GM21360 (cell line): ENCODE measurements around the gene GSG1.
A peak's percentile ranks its signal among the peaks of the same experiment; 100 is the strongest.

Experiments used
- ATAC-seq: cut with Tn5 transposase; IDR thresholded peaks from one replicate; pipeline ENCODE4 v1.9.1; 2021; ENCODE audit warnings: mild to moderate bottlenecking, moderate library complexity; ENCODE audit not compliant: unreplicated experiment

GSG1 gene

GRCh38 chr12:13120413-13120812 lies 16.9 kb upstream of the GSG1 start:
- ATAC-seq, result no peak

DNA sequence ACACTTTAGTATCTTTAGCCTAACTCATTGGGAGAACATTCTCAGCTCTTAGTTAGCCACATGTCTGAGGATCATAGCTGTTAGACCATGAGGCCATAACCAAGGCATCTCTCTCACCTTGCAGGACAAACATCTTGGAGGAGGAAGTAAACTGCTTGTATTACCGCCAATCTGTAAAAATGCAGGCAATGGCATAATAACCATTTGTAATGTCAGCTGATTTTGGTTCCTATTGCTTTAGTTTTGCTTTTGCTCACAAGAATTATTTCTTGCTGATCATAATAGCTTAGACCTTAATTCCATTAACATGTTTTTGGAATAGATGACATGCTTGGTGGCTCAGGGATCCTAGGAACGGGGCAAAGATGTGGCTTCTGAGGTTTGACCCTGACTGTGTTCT lies 16.4 kb upstream of the GSG1 start:
- no peak for ATAC-seq

- ATAC-seq, result no peak
Observed at GRCh38 chr12:13117029-13117428, 13.6 kb upstream of the GSG1 start.

DNA sequence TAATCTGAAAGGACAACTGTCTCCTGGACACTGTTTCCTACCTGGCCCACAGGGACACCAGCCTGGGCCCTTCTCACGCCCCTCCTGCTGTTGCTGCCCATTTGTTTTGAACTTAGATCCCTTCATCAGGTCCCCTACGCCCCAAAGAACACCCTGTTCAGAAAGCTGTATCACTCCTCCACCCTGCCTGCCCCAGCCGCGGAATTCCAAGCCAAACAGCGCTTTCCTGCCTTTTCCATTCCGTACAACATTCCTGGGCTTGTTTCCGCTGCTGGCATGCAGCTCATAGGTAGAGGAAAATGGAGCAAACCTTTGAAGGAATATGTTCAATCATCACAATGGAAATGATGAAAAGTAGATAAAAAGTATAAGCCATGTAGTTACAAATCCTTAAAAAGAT lies 12.8 kb upstream of the GSG1 start:
- no peak for ATAC-seq

DNA sequence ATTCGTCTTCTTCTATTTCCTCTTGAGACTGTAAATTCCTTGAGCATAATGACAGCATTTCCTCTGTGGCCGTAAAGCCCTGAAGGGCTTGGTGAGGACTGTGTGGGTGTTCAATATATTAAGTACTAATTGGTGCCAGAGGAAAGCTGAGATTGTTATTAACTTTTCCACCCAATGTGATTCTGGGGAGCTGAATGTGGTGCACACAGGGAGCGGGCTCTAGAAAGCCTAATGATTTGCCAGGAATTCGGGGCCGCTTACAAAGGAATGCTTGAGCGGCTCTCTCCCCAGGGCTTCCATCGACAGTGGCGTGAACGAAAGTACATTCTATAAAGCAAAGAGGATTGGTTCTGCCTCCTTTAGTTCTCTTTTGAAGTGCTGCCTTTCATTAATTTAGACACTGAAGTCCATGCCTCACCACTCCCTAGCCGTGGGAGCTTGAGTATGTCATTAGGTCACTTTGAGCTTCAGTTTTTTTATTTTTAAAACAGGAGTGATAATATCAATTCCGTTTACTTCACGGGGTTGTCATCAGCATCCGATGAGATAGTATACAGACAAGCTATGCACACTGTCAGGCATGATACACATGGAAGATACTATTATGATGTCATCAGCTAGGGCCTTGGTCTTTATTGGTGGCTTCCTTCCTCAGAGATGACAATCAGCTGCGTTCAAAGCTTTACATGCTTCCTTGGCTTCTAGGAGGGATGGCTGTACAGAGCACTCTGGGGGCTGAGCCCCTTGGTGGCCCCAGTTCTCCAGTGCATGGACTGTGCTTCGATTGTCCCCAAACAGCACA lies 11.0 kb upstream of the GSG1 start:
- ATAC-seq, result no peak

GRCh38 chr12:13112968-13113367 lies 9.5 kb upstream of the GSG1 start:
- ATAC-seq, result no peak

- no peak for ATAC-seq
Observed at GRCh38 chr12:13106666-13107065, 3.2 kb upstream of the GSG1 start.

DNA sequence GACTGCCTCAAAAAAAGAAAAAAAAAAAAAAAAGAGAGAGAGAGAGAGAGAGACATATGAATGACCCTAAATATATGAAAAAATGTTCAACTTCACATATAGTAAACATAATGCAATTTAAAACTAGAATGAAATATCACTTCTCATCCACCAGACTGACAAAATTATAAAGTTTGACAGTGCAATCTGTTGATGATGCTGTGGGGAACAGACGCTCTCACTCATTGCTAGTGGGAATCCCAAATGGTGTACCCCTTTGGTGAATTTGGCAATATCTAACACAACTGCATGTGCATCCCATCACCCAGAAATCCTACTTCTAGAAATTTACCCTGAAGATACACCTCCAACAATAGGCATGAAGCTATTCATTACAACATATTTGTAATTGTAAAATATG lies 2.3 kb upstream of the GSG1 start:
- ATAC-seq, result no peak

DNA sequence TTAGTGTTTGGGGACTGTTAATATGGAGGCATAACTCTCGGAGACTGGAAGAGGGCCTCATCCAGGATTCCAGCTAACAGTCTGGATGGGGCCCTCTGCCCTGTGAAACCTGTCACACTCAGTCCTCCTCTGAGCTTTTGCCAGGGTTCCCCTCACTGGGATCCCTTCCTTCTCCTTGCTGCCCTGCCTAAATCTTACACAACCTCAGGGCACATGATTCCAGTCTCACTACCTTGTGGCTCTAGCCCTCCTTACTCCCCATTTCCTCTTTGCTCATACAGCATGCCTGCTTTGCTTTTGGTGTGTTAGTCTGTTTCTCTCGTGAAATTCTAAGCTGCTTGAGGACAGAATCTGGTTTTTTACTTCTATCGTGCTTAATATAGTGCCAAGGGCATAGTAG lies 942 bp upstream of the GSG1 start:
- no peak for ATAC-seq

DNA sequence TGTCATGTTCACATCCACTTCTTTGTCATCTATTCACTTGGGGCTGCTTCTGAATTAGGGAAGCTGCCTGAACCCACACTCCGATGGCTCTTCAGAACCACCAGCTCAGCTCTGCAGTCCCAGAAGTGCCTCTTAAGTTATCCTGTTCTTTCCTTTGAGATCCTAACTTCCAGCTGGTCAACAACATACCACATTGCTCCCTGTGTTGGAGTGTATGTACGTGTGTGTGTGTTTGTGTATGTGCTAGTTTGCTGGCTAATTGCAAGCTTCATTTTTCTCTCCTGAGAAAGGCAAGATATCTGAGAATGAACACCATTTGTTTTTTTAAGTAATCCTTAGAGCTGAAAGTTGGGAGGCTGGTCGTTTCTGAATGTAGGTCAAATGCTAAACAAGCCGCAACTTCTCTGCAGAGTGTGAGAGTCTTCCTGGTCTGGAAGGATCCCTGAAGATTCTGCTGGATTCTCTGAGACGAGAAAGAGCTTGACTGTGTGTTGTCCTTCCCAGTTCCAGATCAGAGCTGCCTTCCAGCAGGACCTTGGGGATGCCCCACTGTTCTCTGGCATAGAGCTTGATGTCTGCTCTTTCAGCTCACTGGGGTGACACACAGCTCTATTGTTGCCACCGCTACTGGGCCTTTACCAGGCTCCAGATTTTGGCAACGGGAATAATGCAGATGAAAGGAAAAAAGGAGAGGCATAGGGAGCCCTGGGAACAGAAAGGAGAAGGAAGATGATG lies 839 bp downstream of the GSG1 start:
- no peak for ATAC-seq

- ATAC-seq, result no peak
Observed at GRCh38 chr12:13101821-13102375, 1.6 kb downstream of the GSG1 start.

GRCh38 chr12:13100882-13101769 lies 2.3 kb downstream of the GSG1 start:
- ATAC-seq, result peak; percentile 87

- ATAC-seq, result no peak
Observed at GRCh38 chr12:13100605-13100881, 2.9 kb downstream of the GSG1 start.

- no peak for ATAC-seq
Observed at GRCh38 chr12:13099844-13100604, 3.4 kb downstream of the GSG1 start.

GRCh38 chr12:13099066-13099843 lies 4.2 kb downstream of the GSG1 start:
- ATAC-seq, result no peak

DNA sequence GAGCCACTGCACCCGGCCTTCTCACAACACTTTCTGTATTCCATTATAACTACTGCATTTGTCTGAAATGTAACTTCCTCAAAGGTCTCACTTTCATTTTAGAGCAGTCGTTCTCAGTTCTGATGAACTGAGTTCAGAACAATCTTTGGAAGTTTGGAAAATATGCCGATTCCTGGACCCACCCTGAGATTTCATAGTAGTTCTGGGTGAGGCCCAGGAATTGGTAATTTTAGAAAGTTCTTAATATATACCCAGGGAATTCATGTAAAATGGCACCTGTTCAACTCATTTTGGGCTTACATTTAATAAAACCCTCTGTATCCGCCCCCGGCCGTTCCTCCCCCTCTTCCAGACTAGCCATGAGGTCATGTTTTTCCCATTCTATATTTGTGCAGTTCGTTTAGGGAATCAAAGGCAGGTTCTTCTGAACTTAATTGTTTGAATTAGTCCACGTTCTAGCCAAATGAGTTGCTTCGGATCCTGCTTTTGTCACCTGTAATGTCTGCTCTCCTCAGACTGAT lies 5.9 kb downstream of the GSG1 start:
- ATAC-seq, result no peak

GRCh38 chr12:13095266-13095995 lies 8.0 kb downstream of the GSG1 start:
- ATAC-seq, result no peak

DNA sequence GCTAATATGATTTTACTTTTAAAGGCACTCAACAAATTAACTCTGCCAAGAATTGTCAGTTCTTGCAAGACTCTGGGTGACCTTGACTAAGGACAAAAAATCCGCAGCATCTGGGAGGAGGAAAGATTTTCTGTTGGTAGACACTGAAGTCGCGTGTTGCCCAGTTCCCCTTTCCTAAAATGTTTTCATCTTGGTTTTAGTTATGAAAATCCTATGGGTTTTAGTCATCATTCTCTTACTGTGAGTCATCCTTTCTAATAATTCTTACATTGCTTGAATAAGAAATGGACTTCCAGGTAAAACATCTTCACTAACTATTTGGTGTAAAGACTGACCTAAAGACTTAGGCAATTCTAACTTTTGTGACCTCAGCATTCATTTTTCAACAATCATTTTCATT lies 9.1 kb downstream of the GSG1 start:
- ATAC-seq, result no peak

- no peak for ATAC-seq
Observed at GRCh38 chr12:13093848-13094220, 9.6 kb downstream of the GSG1 start.
